DND-41 (cell line): Measurements from ENCODE around the gene PTGR1.

ENCODE experiments used
- ATAC-seq: fragments of 200-7000 bp; cut with Tn5 transposase; 3 replicates; pipeline ENCODE4 v1.9.1; 2021; ENCODE audit warnings: low read depth; ENCODE audit not compliant: insufficient read depth
- DNase-seq: peaks from one replicate; pipeline ENCODE4 v3.0.0-alpha.2; 2020
- H2AFZ ChIP-seq: 2 replicates; pipeline ENCODE4 v1.6.0; 2012; ENCODE audit warnings: low read depth, low read length
- H3K27ac ChIP-seq: 2 replicates; pipeline ENCODE4 v1.5.1; 2012; ENCODE audit warnings: low read length, inconsistent platforms
- H3K27me3 ChIP-seq: fragments of 200-600 bp; sonication (generic); 2 replicates; pipeline ENCODE4 v1.6.0; 2012; ENCODE audit warnings: low read length, mild to moderate bottlenecking, inconsistent platforms; ENCODE audit not compliant: insufficient read depth, poor library complexity
- H3K36me3 ChIP-seq: 2 replicates; pipeline ENCODE4 v1.5.1; 2012; ENCODE audit warnings: low read length, inconsistent platforms; ENCODE audit not compliant: insufficient read depth
- H3K4me1 ChIP-seq: 2 replicates; pipeline ENCODE4 v1.5.1; 2012; ENCODE audit warnings: mild to moderate bottlenecking, low read length; ENCODE audit not compliant: insufficient read depth
- H3K4me2 ChIP-seq: 2 replicates; pipeline ENCODE4 v1.6.0; 2012; ENCODE audit warnings: mild to moderate bottlenecking, moderate library complexity, low read length, inconsistent platforms; ENCODE audit not compliant: insufficient read depth
- H3K4me3 ChIP-seq, 2 experiments: fragments of 200-600 bp in 1 of 2; shearing (Covaris generic) in 1 of 2; 2 replicates each; pipeline ENCODE4 v1.5.1; 2012 to 2016; ENCODE audit warnings: inconsistent platforms in 2 of 2, low read length in 2 of 2, mild to moderate bottlenecking in 2 of 2, low read depth in 1 of 2, moderate library complexity in 1 of 2
- H3K79me2 ChIP-seq: 2 replicates; pipeline ENCODE4 v1.6.0; 2012; ENCODE audit warnings: low read length, inconsistent platforms; ENCODE audit not compliant: insufficient read depth
- H3K9ac ChIP-seq: 2 replicates; pipeline ENCODE4 v1.6.0; 2012; ENCODE audit warnings: low read depth, mild to moderate bottlenecking, inconsistent platforms, low read length, moderate library complexity
- H3K9me3 ChIP-seq: 2 replicates; pipeline ENCODE4 v1.5.1; 2012; ENCODE audit warnings: low read length, moderate library complexity, mild to moderate bottlenecking, inconsistent platforms; ENCODE audit not compliant: insufficient read depth, severe bottlenecking
- H4K20me1 ChIP-seq: 2 replicates; pipeline ENCODE4 v1.6.0; 2012; ENCODE audit warnings: low read length; ENCODE audit not compliant: insufficient read depth
- CTCF ChIP-seq: IDR thresholded peaks from 2 replicates; pipeline ENCODE4 v1.5.1; 2012; ENCODE audit warnings: borderline replicate concordance, low read length, moderate library complexity, mild to moderate bottlenecking; ENCODE audit not compliant: poor library complexity, severe bottlenecking; ENCODE audit errors: extremely low read depth
- EZH2 ChIP-seq: IDR thresholded peaks from 3 replicates; pipeline ENCODE4 v1.6.1; 2012; ENCODE audit warnings: borderline replicate concordance, low read depth, mild to moderate bottlenecking, moderate library complexity, low read length, inconsistent platforms; ENCODE audit not compliant: severe bottlenecking

Gene PTGR1

GRCh38 chr9:111542497-111543254, 56.8 kb downstream of the PTGR1 start:
- Histone ChIP-seq H3K9me3 (peaks cover 22% of the 10 kb centered on the region), H3K36me3 (no peaks in the 10 kb centered on the region)
- no peak for DNase-seq

GRCh38 chr9:111533099-111533790, 66.2 kb downstream of the PTGR1 start:
- Histone ChIP-seq H3K36me3 (no peaks in the 10 kb centered on the region), H3K27me3 (no peaks in the 10 kb centered on the region), H3K79me2 (no peaks in the 10 kb centered on the region), H2AFZ (no peak overlapping the region), H3K9ac (no peak overlapping the region), H3K4me3 (no peak overlapping the region), H3K4me1 (no peaks in the 10 kb centered on the region), H4K20me1 (no peaks in the 10 kb centered on the region), H3K4me2 (no peak overlapping the region), H3K9me3 (no peaks in the 10 kb centered on the region), H3K27ac (no peak overlapping the region)
- no peak for ATAC-seq
- no peak for TF ChIP-seq EZH2
- TF ChIP-seq CTCF, result no peak
- no peak for DNase-seq

More at GRCh38 chr9:111542497-111543254, 56.8 kb downstream of the PTGR1 start:
- Histone ChIP-seq H4K20me1 (no peaks in the 10 kb centered on the region), H3K27ac (no peak overlapping the region), H3K9ac (no peak overlapping the region), H2AFZ (no peak overlapping the region), H3K4me1 (no peaks in the 10 kb centered on the region), H3K79me2 (no peaks in the 10 kb centered on the region), H3K4me3 (no peak overlapping the region), H3K27me3 (no peaks in the 10 kb centered on the region), H3K4me2 (no peak overlapping the region)
- ATAC-seq, result no peak
- TF ChIP-seq CTCF (no peak), EZH2 (no peak)

- ATAC-seq, result no peak
Measured at GRCh38 chr9:111531716-111532115, 67.7 kb downstream of the PTGR1 start.

More at GRCh38 chr9:111531716-111532115, 67.7 kb downstream of the PTGR1 start:
- no peak for DNase-seq
- H3K36me3 ChIP-seq, result no peaks in the 10 kb centered on the region
- H3K27ac ChIP-seq, result no peak overlapping the region
- no peak overlapping the region for H3K9ac ChIP-seq
- no peaks in the 10 kb centered on the region for H3K9me3 ChIP-seq
- H3K27me3 ChIP-seq, result no peaks in the 10 kb centered on the region
- no peak overlapping the region for H2AFZ ChIP-seq
- H3K4me1 ChIP-seq, result no peaks in the 10 kb centered on the region
- H4K20me1 ChIP-seq, result no peaks in the 10 kb centered on the region
- no peak for TF ChIP-seq CTCF
- TF ChIP-seq EZH2, result no peak
- H3K4me3 ChIP-seq, result no peak overlapping the region
- H3K4me2 ChIP-seq, result no peak overlapping the region
- no peaks in the 10 kb centered on the region for H3K79me2 ChIP-seq
